K562 (cell line): Measurements from ENCODE around the gene CYS1. TPM values are rescaled to one million over a fixed set of nuclear protein-coding genes. Genes with fewer than 3 reads are reported as not detected.
A peak's percentile ranks its signal among the peaks of the same experiment; 100 is the strongest.

Source experiments
- ARID2 ChIP-seq: fragments of 450-650 bp; IDR thresholded peaks from 2 replicates; pipeline ENCODE4 v1.6.1; 2017; ENCODE audit warnings: antibody characterized with exemption, mild to moderate bottlenecking
- BRD9 ChIP-seq: fragments of 450-650 bp; IDR thresholded peaks from 2 replicates; pipeline ENCODE4 v1.6.1; 2018; ENCODE audit warnings: low read depth; ENCODE audit not compliant: partially characterized antibody
- COPS2 ChIP-seq: fragments of 450-650 bp; conservative IDR thresholded peaks from 2 replicates; pipeline ENCODE4 v1.6.1; 2016; ENCODE audit warnings: mild to moderate bottlenecking, moderate library complexity
- EP400 ChIP-seq: fragments of 450-650 bp; IDR thresholded peaks from 2 replicates; pipeline ENCODE4 v1.6.1; 2017; ENCODE audit warnings: antibody characterized with exemption, mild to moderate bottlenecking, moderate library complexity
- L3MBTL2 ChIP-seq: fragments of 450-650 bp; IDR thresholded peaks from 2 replicates; pipeline ENCODE4 v1.6.1; 2016; ENCODE audit warnings: mild to moderate bottlenecking, moderate library complexity
- LARP7 ChIP-seq: fragments of 450-650 bp; IDR thresholded peaks from 2 replicates; pipeline ENCODE4 v1.6.1; 2016
- MCM5 ChIP-seq: fragments of 450-650 bp; IDR thresholded peaks from 2 replicates; pipeline ENCODE4 v1.6.1; 2016; ENCODE audit warnings: low read depth
- NBN ChIP-seq: fragments of 450-650 bp; IDR thresholded peaks from 2 replicates; pipeline ENCODE4 v1.6.1; 2016; ENCODE audit warnings: low read depth, mild to moderate bottlenecking
- NCOA1 ChIP-seq: fragments of 450-650 bp; IDR thresholded peaks from 2 replicates; pipeline ENCODE4 v1.6.1; 2016; ENCODE audit warnings: low read depth
- PCBP1 ChIP-seq: fragments of 200-400 bp; formaldehyde crosslinking; IDR thresholded peaks from 2 replicates; pipeline ENCODE4 v1.6.1; 2018; ENCODE audit warnings: mild to moderate bottlenecking, low read depth, low read length; ENCODE audit not compliant: poor library complexity, severe bottlenecking
- POLR2A ChIP-seq: fragments of 450-650 bp; conservative IDR thresholded peaks from 2 replicates; pipeline ENCODE4 v1.6.1; 2016
- SIRT6 ChIP-seq: IDR thresholded peaks from one replicate; pipeline ENCODE4 v1.6.1; 2012; ENCODE audit warnings: low read depth, mild to moderate bottlenecking, control low read depth, inconsistent platforms, low read length, moderate library complexity
- TAF1 ChIP-seq: IDR thresholded peaks from 2 replicates; pipeline ENCODE4 v1.6.1; 2011; ENCODE audit warnings: mild to moderate bottlenecking, low read length, moderate library complexity; ENCODE audit not compliant: insufficient read depth, control insufficient read depth, severe bottlenecking; ENCODE audit errors: extremely low read depth
- TBP ChIP-seq: optimal IDR thresholded peaks from 2 replicates; pipeline ENCODE3; 2011; ENCODE audit warnings: low read depth, low read length, improper control_type of control experiment
- polyA plus RNA-seq, 8 experiments: library from polyadenylated mRNA; depleted of rRNA in 4 of 8; stranded (reverse) in 5 of 8; unstranded in 3 of 8; fragments of >200 nt; fragmentation: Nextera tagmentation in 2 of 8; fragmentation: Illumina TruSeq in 1 of 8; extraction: Ambion mirVana in 2 of 8; extraction: Trizol in 1 of 8; gene quantifications; 2 replicates each; pipeline versions ENCODE4 v1.2.1 to v1.2.3, GENCODE V29; 2011 to 2014; ENCODE audit warnings: inconsistent platforms in 1 of 8, missing spikeins in 1 of 8
- total RNA-seq, 7 experiments: library from RNA; depleted of rRNA in 6 of 7; stranded (reverse); fragments of >200 nt in 6 of 7; fragmentation: Illumina TruSeq in 2 of 7; extraction: Trizol in 2 of 7; gene quantifications; 2 replicates each; pipeline versions ENCODE4 v1.2.1 to v1.2.3, GENCODE V29; 2011 to 2021; ENCODE audit warnings: low replicate concordance in 1 of 7
- TF ChIP-seq, protein P1 (sequence below): fragments of 450-650 bp; formaldehyde crosslinking; IDR thresholded peaks from 2 replicates; pipeline ENCODE4 v1.4.0; 2022; ENCODE audit warnings: missing genetic modification characterization
- TF ChIP-seq, protein P2 (sequence below): fragments of 450-650 bp; formaldehyde crosslinking; IDR thresholded peaks from 2 replicates; pipeline ENCODE4 v1.4.0; 2020; ENCODE audit warnings: mild to moderate bottlenecking, mixed read lengths
- TF ChIP-seq, protein P3 (sequence below): IDR thresholded peaks from 2 replicates; pipeline ENCODE4 v1.6.1; 2014; ENCODE audit warnings: antibody characterized with exemption
- TF ChIP-seq, protein P4 (sequence below): sonication (generic); formaldehyde crosslinking; IDR thresholded peaks from 2 replicates; pipeline ENCODE4 v1.9.0; 2022; ENCODE audit warnings: mild to moderate bottlenecking, missing genetic modification reagents
- TF ChIP-seq, protein P5 (sequence below), 2 experiments: fragments of 450-650 bp in 1 of 2; sonication (generic) in 1 of 2; formaldehyde crosslinking in 1 of 2; IDR thresholded peaks in 1 of 2; conservative IDR thresholded peaks in 1 of 2; 2 replicates each; pipeline versions ENCODE4 v1.6.1 to v1.8.1; 2016 to 2023; ENCODE audit warnings: mild to moderate bottlenecking in 2 of 2, moderate library complexity in 2 of 2, inconsistent platforms in 1 of 2, missing genetic modification reagents in 1 of 2
- TF ChIP-seq, protein P6 (sequence below), 2 experiments: fragments of 150-350 bp in 1 of 2; IDR thresholded peaks; 2 replicates each; pipeline ENCODE4 v1.6.1; 2012 to 2016; ENCODE audit warnings: low read depth in 2 of 2, low read length in 2 of 2, mild to moderate bottlenecking in 1 of 2, moderate library complexity in 1 of 2

Gene CYS1
- total and polyA plus RNA-seq, 9 of the 15 experiments (the other 6 are each of a cell fraction or from before 2014, with no cell fraction given), result 0.11 to 0.13 TPM; not detected in 7

DNA sequence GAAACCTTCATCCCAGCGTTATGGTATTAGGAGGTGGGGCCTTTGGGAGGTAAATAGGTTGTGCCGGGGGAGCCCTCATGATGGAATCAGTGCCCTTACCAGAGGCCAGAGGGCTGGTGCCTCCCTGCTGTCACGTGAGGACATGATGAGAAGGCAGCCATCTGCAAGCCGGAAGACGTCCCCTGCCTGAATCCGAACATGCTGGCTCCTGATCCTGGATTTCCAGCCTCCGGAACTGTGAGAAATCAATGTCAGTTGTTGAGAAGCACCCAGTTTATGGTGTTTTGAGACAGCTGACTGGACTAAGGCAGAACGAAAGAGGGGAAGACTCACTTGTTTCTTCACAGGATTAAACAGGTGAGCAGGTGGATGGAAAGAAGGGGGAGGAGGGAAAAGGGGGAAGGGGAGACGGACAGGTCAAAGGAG is 49.9 kb downstream of the CYS1 start (continued):
- TF ChIP-seq, protein P1, sequence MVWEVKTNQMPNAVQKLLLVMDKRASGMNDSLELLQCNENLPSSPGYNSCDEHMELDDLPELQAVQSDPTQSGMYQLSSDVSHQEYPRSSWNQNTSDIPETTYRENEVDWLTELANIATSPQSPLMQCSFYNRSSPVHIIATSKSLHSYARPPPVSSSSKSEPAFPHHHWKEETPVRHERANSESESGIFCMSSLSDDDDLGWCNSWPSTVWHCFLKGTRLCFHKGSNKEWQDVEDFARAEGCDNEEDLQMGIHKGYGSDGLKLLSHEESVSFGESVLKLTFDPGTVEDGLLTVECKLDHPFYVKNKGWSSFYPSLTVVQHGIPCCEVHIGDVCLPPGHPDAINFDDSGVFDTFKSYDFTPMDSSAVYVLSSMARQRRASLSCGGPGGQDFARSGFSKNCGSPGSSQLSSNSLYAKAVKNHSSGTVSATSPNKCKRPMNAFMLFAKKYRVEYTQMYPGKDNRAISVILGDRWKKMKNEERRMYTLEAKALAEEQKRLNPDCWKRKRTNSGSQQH, result no peak
- TF ChIP-seq TBP (peak; percentile 44), L3MBTL2 (peak; percentile 67), NCOA1 (peak; percentile 37; the same call in 1 of the 2 replicates), TAF1 (peak; percentile 36), NBN (peak; percentile 82), MCM5 (no peak), EP400 (peak; percentile 47), BRD9 (peak; percentile 78), POLR2A (peak; percentile 56), SIRT6 (no peak), PCBP1 (no peak), LARP7 (peak; percentile 89), ARID2 (no peak), COPS2 (no peak)
- TF ChIP-seq, protein P2, sequence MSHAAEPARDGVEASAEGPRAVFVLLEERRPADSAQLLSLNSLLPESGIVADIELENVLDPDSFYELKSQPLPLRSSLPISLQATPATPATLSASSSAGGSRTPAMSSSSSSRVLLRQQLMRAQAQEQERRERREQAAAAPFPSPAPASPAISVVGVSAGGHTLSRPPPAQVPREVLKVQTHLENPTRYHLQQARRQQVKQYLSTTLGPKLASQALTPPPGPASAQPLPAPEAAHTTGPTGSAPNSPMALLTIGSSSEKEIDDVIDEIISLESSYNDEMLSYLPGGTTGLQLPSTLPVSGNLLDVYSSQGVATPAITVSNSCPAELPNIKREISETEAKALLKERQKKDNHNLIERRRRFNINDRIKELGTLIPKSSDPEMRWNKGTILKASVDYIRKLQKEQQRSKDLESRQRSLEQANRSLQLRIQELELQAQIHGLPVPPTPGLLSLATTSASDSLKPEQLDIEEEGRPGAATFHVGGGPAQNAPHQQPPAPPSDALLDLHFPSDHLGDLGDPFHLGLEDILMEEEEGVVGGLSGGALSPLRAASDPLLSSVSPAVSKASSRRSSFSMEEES, result peak; percentile 88
- TF ChIP-seq, protein P3, sequence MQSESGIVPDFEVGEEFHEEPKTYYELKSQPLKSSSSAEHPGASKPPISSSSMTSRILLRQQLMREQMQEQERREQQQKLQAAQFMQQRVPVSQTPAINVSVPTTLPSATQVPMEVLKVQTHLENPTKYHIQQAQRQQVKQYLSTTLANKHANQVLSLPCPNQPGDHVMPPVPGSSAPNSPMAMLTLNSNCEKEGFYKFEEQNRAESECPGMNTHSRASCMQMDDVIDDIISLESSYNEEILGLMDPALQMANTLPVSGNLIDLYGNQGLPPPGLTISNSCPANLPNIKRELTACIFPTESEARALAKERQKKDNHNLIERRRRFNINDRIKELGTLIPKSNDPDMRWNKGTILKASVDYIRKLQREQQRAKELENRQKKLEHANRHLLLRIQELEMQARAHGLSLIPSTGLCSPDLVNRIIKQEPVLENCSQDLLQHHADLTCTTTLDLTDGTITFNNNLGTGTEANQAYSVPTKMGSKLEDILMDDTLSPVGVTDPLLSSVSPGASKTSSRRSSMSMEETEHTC, result 0 out of 2 replicates have a peak, but pooled peaks have one; percentile 45
- TF ChIP-seq, protein P4, sequence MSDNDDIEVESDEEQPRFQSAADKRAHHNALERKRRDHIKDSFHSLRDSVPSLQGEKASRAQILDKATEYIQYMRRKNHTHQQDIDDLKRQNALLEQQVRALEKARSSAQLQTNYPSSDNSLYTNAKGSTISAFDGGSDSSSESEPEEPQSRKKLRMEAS (CRISPR knock-in tag), result peak; percentile 53; the same call in 1 of the 2 replicates
- TF ChIP-seq, protein P5, sequence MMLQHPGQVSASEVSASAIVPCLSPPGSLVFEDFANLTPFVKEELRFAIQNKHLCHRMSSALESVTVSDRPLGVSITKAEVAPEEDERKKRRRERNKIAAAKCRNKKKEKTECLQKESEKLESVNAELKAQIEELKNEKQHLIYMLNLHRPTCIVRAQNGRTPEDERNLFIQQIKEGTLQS (IDR thresholded peaks at IDR 0.05), result 0 out of 2 replicates have a peak, but pooled peaks have one; percentile 33
- TF ChIP-seq, protein P5 (CRISPR knock-in tag; conservative IDR thresholded peaks at IDR 0.05), result no peak
- TF ChIP-seq, protein P6, sequence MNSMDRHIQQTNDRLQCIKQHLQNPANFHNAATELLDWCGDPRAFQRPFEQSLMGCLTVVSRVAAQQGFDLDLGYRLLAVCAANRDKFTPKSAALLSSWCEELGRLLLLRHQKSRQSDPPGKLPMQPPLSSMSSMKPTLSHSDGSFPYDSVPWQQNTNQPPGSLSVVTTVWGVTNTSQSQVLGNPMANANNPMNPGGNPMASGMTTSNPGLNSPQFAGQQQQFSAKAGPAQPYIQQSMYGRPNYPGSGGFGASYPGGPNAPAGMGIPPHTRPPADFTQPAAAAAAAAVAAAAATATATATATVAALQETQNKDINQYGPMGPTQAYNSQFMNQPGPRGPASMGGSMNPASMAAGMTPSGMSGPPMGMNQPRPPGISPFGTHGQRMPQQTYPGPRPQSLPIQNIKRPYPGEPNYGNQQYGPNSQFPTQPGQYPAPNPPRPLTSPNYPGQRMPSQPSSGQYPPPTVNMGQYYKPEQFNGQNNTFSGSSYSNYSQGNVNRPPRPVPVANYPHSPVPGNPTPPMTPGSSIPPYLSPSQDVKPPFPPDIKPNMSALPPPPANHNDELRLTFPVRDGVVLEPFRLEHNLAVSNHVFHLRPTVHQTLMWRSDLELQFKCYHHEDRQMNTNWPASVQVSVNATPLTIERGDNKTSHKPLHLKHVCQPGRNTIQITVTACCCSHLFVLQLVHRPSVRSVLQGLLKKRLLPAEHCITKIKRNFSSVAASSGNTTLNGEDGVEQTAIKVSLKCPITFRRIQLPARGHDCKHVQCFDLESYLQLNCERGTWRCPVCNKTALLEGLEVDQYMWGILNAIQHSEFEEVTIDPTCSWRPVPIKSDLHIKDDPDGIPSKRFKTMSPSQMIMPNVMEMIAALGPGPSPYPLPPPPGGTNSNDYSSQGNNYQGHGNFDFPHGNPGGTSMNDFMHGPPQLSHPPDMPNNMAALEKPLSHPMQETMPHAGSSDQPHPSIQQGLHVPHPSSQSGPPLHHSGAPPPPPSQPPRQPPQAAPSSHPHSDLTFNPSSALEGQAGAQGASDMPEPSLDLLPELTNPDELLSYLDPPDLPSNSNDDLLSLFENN (IDR thresholded peaks at IDR 0.05; ENCODE audit: low read depth in 2 of 2, low read length in 2 of 2), result 0 out of 4 replicates have a peak, but pooled peaks of 1 of the 2 experiments have one; percentile 26
